Stimulated activated CD4-positive, alpha-beta T cell treated with anti-CD3 and anti-CD28 coated beads, Interleukin-1b, Interleukin-23, amount 100 ng/mL, for 24 hours (primary cell): ENCODE data around the gene ULBP2.
"Not testable (repeated sequence)": the region's sequence is repeated elsewhere in the genome, so short reads cannot be mapped to it uniquely, and the experiment has no call there.

Source experiments
- DNase-seq, 4 experiments: peaks; one replicate each; pipeline ENCODE4 v3.0.0-alpha.2; 2020; ENCODE audit warnings: low read depth in 4 of 4, low spot score in 1 of 4

Gene ULBP2

GRCh38 chr6:149908480-149908879 lies 33.3 kb upstream of the ULBP2 start:
- not testable (repeated sequence) for DNase-seq

GRCh38 chr6:149909701-149910470 lies 31.9 kb upstream of the ULBP2 start:
- DNase-seq = no peak

- DNase-seq = no peak
These were observed 31.1 kb upstream of the ULBP2 start for GRCh38 chr6:149910721-149911151.

GRCh38 chr6:149912680-149913079 lies 29.1 kb upstream of the ULBP2 start:
- DNase-seq = not testable (repeated sequence)

GRCh38 chr6:149913085-149913484 lies 28.7 kb upstream of the ULBP2 start:
- DNase-seq = no peak

- DNase-seq = no peak
These were observed 28.1 kb upstream of the ULBP2 start for GRCh38 chr6:149913540-149914240.

- DNase-seq = no peak
These were observed 25.6 kb upstream of the ULBP2 start for GRCh38 chr6:149915970-149916865.

GRCh38 chr6:149917679-149918078 lies 24.1 kb upstream of the ULBP2 start:
- DNase-seq = no peak

- DNase-seq = no peak
These were observed 23.5 kb upstream of the ULBP2 start for GRCh38 chr6:149918151-149918905.

GRCh38 chr6:149919126-149919833 lies 22.5 kb upstream of the ULBP2 start:
- DNase-seq = not testable (repeated sequence)

GRCh38 chr6:149919834-149920225 lies 22.0 kb upstream of the ULBP2 start:
- no peak for DNase-seq

- no peak for DNase-seq
These were observed 20.5 kb upstream of the ULBP2 start for GRCh38 chr6:149921361-149921760.

- DNase-seq = not testable (repeated sequence)
These were observed 19.7 kb upstream of the ULBP2 start for GRCh38 chr6:149922091-149922490.

- DNase-seq = peak; percentile 45 to 82 (median 67)
These were observed 19.0 kb upstream of the ULBP2 start, which contains the start of gene RAET1G for GRCh38 chr6:149922642-149923326. RAET1G (minus strand) TSS chr6:149923121; CDS start chr6:149923010, 111 bp downstream.

GRCh38 chr6:149923327-149923986 lies 18.4 kb upstream of the ULBP2 start:
- no peak for DNase-seq

GRCh38 chr6:149924206-149924932 lies 17.4 kb upstream of the ULBP2 start:
- DNase-seq = no peak

- no peak for DNase-seq
These were observed 16.9 kb upstream of the ULBP2 start for GRCh38 chr6:149924933-149925252.

- no peak for DNase-seq
These were observed 16.4 kb upstream of the ULBP2 start for GRCh38 chr6:149925253-149925973.
